NCI-H510A (cell line): ENCODE data around the gene SPTB.

Source experiments
- DNase-seq: peaks from one replicate; lab custom pipeline; 2025; lab: John Stamatoyannopoulos, UW

The SPTB gene

GRCh38 chr14:64850369-64851137 is 29.2 kb downstream of the SPTB start:
- DNase-seq = no peak

GRCh38 chr14:64849940-64850339 is 29.8 kb downstream of the SPTB start:
- no peak for DNase-seq

DNA sequence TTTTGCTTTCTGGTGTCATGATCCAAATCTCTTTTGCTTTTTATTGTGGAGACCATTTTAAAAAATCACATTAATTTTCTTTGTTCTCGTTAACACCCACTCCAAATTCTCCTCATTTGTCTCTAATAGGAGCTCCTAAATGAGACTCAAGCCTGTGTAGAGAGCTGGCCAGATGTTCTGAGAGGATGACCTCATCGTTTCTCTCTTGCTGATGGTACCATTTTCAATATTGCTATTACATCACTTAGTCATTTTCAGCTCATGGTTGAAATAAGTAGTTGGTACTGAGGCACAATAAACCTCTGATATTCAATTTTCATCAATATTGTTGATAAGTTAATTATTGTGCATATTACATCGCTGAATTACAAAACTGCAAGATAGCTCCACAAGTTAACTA is 31.5 kb downstream of the SPTB start:
- no peak for DNase-seq

DNA sequence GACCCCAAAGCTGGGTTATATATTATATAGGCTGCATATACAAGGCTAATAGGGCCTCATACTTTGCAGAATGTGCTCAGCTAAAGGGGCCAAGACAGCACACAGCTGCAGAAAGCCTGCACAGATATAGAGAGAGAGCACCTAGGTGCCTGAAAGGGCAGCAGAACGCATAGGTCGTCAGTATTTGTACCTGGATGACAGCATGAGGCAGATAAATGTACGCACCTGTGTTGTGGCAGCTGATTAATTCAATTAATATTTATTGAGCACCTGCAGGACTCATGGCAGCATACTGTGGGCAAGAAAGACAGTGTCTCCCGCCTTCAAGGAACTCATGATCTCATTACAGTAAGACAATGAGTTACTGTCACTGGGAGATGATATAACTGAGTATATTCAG is 33.4 kb downstream of the SPTB start:
- no peak for DNase-seq

DNA sequence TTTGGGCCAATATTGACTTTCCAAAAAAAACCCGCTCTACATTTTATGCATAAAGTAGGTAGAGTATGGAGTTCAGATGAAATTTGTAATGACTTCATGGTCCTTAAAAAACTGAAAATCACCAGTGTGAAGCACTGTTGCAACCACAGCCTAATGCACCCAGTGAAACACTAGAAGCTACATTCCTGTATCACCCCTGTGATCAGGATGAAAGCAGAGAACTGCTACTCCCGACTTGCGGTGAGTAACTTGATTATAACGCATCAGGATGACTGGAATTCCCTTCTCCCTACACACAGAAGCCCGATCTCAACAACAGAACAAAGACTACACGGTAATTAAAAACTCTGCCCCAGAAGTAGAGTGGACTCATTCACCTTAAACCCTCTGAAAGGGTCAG is 33.8 kb downstream of the SPTB start:
- no peak for DNase-seq

- no peak for DNase-seq
Measured at GRCh38 chr14:64844969-64845536, 34.7 kb downstream of the SPTB start.

GRCh38 chr14:64844272-64844671 is 35.4 kb downstream of the SPTB start:
- no peak for DNase-seq

DNA sequence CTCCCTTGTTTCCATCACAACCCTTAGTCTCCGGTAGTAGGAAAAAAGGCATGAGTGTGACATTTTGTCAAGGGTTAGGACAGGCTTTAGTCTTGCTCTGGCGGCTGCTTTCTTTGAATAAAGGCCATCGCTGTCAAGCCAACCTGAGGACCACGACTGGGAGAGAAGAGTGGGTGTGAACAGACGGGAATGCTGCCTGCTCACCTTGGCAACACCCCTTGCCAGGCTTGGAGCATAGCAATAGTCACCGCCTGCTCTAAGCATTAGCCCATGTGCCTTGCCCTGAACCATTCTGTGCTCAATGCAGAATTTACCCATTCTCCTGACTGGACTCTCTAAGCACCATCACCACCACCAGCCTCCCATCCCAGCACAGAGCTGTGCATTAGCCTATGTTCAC is 36.2 kb downstream of the SPTB start:
- no peak for DNase-seq

DNA sequence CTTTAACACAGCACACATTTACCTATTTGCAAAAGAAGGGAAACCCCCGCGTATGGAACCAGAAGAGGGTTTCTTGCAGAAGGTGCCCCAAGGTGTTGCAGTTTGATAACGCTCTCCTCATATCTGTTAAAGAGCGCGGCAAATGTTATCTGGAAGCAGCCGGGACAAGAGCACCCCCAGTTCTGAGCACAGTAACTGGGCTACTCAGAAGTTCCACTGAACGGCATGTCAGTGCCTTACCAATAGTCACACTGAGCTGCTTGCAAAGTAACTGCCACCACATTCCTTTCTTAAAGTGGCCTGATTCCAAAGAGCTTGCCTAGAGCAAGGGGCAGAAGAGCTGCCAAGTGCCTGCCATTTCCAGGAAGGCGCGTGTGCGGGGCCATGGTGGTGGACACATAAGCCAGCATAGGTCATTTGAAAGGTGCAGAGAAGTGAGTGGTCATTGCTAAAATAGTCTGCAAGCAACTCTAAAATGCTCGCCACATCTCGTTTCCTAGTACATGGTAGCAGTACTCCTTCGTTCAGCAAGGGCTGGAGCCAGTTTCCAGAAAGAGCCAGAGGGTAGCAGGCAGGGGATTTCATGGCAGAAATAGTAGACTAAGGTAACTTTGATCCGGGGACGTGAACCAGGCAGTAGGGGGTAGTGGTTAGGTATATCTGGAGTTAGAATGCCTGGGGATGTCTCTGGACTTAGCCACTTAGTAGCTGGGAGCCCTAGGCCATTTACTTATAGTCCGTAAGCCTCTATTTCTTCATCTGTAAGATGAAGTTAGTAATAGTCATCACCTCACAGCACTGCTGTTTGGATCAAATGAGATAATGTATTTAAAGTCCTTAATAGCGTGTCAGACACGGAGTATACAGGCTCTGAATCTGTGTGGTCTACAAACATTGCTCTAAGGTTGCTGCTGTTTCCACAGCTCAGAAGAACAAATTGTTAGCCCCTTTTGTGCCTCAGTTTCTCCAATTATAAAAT is 37.6 kb downstream of the SPTB start:
- no peak for DNase-seq

DNA sequence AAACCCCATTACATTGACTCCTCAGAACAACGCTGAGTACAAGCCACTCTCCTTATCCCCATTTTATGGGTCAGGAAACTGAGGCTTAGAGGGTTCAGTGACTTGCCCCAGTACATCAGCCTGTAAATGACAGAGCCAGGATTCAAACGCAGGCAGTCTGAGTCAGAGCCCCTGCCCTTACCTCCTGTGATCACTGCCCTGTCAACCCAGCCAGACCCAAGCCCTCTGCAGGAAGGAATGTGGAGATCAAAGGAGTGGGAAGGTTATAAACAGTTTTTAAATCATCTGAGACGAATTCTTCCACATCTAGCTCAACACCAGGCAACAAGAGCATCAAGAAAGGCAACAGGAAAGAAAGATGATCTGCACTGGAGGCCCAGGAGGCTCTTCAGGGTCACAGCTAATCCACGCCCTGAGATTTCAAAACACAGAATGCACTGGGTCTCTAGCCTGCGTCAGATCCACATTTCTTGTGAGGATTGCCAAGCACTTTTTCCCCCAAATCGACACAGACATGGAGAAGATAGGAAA is 38.5 kb downstream of the SPTB start:
- no peak for DNase-seq

DNA sequence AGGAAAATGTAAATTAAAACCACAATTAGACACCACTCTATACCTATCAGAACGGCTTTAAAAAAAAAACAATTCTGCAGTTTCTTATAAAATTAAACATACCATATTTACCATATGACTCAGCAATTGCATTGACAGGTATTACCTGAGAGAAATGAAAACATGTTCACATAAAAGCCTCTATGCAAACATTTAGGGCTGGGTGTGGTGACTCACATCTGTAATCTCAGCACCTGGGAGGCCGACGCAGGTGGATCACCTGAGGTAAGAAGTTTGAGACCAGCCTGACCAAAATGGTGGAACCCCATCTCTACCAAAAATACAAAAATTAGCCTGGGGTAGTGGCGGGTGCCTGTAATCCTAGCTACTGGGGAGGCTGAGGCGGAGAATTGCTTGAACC is 41.1 kb downstream of the SPTB start:
- no peak for DNase-seq

- DNase-seq = no peak
Measured at GRCh38 chr14:64835431-64835830, 44.3 kb downstream of the SPTB start.

DNA sequence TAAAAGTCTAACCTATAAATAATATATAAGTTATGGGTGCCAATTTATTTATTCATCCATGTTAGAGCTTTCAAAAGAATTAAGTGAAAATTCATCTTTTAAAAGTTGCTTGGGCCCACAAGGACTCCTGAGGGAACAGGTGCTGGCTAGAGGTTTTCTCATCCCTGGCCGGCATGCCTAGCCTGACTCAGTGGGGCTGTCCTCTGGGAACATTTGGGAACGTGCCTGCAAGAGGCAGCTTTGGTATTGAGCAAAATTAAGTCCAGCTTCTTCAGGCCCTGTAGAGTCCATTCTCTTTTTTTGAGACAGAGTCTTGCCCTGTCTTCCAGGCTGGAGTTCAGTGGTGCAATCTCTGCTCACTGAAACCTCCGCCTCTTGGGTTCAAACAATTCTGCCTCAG is 44.7 kb downstream of the SPTB start:
- DNase-seq = no peak

GRCh38 chr14:64831419-64831818 is 48.3 kb downstream of the SPTB start:
- no peak for DNase-seq

DNA sequence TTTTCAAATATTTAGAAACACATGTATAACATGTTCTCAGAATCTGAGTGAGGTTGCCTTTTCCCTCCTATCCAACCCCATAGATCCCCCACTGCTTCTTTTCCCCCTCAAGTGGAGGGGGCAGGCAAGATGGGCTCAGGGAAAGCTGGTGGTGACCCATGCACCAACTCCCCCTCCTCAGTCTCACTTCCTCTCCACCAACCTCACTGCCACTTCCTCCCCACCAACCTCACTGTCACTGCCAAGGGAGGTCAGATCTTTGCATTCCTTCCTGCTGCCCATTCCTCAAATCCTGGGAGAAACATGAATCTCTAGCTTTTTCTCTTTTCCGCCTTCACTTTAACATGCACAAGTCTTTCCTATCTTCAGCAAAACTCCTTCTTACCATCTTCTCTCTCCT is 48.7 kb downstream of the SPTB start:
- no peak for DNase-seq

GRCh38 chr14:64828071-64828470 is 51.6 kb downstream of the SPTB start:
- DNase-seq = peak; percentile 88

GRCh38 chr14:64826845-64827244 is 52.9 kb downstream of the SPTB start:
- peak; percentile 76 for DNase-seq

DNA sequence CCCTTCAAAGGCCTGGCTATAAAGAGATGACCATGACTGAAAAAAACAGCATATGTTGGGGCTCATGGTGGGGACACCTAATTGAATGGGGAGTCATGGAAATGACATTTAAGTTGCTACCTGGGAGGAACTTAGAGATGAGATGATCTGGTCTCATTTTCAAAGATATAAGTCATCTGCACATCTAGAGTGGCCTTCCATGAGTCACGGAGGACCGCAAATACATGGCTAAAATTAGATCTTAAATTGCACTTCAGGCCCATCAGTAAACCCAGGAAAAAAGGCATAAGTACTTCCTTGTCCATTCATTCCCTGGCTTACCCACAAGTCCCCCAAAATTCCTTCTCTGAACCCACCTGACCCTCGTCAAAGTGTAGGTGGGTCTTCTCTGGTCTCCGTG is 53.4 kb downstream of the SPTB start:
- DNase-seq = no peak

DNA sequence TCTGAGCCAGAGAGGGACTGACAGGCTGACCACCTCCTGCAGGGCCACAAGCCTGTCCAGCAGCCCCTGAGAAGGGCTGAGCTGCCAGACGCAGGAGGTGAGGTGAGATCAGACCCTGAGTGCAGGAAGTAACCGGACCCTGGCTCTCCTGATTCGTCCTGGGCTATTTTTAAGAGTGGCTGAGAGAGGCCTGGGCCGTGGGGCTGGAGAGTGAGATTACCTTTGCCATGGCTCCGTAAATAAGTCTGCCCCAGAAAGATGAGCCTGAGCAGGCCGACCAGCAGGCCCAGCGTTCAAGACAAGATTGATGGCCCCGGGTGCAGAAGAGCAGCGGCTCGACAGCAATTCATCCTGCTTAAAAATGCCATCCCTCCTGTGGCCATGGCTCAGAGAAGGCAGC is 54.2 kb downstream of the SPTB start:
- DNase-seq = peak; percentile 29

DNA sequence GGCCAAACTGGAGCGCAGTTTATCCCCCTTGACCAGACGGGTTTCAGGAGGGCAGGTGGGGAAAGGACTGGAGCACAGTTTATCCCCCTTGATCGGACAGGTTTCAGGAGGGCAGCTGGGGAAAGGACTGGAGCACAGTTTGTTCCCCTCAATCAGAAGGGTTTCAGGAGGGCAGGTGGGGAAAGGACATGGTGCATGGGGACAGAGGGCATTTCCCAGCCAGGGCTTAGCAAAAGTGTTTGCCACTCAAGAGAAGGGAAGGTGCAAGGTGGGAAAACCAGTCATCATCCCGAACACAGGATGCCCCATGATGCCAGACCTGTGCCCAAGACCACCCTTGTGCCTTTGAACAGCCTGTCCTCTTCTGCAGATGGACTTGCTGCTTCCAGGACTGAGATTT is 54.7 kb downstream of the SPTB start:
- no peak for DNase-seq

GRCh38 chr14:64824471-64824870 is 55.2 kb downstream of the SPTB start:
- DNase-seq = no peak

DNA sequence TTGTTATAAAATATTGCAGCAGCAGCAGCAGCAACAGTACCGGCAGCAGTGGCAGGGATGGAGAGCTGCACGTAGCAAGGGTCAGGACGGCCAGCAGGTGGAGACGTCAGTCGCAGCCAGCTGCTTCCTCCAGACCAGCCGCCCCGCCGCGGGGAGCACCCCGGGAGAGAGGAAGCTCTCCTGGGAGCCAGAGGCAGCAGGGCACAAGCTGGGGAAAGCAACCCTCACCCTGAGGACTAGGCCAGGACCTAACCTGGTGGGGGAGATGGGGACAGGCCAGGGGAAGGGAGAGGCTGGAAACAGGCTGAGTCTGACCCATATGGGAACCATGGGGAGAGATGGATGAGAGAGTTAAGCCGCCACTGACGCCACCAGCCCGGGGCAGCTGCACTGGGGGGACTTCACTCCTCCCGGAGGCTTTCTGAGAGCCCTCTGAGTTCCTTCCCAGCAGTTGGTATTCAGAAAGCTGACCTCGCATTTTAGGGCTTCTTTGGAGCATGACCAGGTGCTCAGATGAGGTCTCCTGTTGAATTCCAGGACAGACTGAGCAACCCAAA is 56.3 kb downstream of the SPTB start:
- DNase-seq = peak; percentile 73
